ENCODE measurements around the gene THADA. TPM values are rescaled to one million over a fixed set of nuclear protein-coding genes. Genes with fewer than 3 reads are reported as not detected.

Gene THADA
- total RNA-seq, 2 donors from 2014 or later = 41.1 to 54.3 TPM

DNA sequence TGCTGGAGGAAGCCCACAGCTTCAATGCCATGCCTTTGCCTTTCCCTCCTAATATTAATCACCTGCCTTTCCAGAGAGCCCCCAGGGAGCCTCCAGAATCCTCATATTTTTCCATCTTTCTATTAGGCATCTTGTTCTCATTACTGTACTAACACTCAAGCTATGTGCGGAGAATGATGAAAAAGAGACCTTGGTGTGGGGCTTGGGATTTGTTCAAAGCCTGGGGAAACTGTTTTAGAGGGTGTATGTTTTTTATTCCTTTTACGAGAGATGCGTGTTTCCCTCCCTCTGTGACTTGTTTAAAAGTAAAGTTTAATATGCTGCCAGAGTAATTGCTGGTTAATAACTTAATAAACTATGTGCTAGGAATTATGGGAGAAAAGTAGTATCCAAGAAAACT lies 267.0 kb downstream of the THADA start:
- WGBS = 47% methylated on average over 3 of the region's 3 CpGs
- H3K4me1 ChIP-seq (replicated peaks) = peaks cover 13% of the 10 kb centered on the region

DNA sequence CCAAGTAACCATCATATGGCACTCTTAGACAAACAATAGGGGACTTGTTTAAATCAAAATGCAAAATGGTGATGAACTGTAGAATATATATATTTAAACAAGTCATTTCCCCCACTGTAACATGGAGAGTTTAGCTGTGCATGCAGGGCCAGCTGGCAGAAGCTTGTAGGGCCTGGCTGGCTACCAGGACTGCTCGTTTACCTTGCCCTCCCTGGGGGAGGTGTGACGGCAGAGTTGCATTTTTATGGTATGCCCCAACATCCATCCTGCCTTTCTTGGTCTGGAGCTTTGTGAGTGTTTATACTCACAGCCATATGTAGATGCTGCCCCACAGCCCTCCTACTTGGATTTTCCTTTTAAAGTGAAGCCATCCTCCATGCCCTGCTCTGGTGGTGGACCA lies 267.7 kb downstream of the THADA start:
- peaks cover 13% of the 10 kb centered on the region for H3K4me1 ChIP-seq (replicated peaks)
- intact Hi-C loops (cut with DNase I) = no loop called here
- WGBS = 16% methylated on average over 2 of the region's 2 CpGs
- no peaks in the 10 kb centered on the region for H3K27me3 ChIP-seq (replicated peaks; ENCODE audit: insufficient read depth)
- H3K9me3 ChIP-seq = no peaks in the 10 kb centered on the region
- H3K4me3 ChIP-seq = no peak overlapping the region
- peak; percentile 12 for TF ChIP-seq POLR2AphosphoS5 (IDR thresholded peaks at IDR 0.05)
- TF ChIP-seq, protein P1, sequence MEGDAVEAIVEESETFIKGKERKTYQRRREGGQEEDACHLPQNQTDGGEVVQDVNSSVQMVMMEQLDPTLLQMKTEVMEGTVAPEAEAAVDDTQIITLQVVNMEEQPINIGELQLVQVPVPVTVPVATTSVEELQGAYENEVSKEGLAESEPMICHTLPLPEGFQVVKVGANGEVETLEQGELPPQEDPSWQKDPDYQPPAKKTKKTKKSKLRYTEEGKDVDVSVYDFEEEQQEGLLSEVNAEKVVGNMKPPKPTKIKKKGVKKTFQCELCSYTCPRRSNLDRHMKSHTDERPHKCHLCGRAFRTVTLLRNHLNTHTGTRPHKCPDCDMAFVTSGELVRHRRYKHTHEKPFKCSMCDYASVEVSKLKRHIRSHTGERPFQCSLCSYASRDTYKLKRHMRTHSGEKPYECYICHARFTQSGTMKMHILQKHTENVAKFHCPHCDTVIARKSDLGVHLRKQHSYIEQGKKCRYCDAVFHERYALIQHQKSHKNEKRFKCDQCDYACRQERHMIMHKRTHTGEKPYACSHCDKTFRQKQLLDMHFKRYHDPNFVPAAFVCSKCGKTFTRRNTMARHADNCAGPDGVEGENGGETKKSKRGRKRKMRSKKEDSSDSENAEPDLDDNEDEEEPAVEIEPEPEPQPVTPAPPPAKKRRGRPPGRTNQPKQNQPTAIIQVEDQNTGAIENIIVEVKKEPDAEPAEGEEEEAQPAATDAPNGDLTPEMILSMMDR (IDR thresholded peaks at IDR 0.05) = no peak
- DNase-seq (ENCODE audit: low spot score) = no peak
- no peaks in the 10 kb centered on the region for H3K36me3 ChIP-seq
- H3K27ac ChIP-seq = peak overlapping the region; percentile 41 to 44

More for the DNA sequence above, 267.0 kb downstream of the THADA start:
- no peak for DNase-seq (ENCODE audit: low spot score)
- no peaks in the 10 kb centered on the region for H3K36me3 ChIP-seq
- peak overlapping the region; percentile 41 to 44 for H3K27ac ChIP-seq
- intact Hi-C loops (cut with DNase I) = no loop called here
- no peaks in the 10 kb centered on the region for H3K9me3 ChIP-seq
- H3K4me3 ChIP-seq = no peak overlapping the region
- TF ChIP-seq POLR2AphosphoS5 (IDR thresholded peaks at IDR 0.05) = no peak
- TF ChIP-seq POLR2A (IDR thresholded peaks at IDR 0.05) = no peak
- no peaks in the 10 kb centered on the region for H3K27me3 ChIP-seq (replicated peaks; ENCODE audit: insufficient read depth)

DNA sequence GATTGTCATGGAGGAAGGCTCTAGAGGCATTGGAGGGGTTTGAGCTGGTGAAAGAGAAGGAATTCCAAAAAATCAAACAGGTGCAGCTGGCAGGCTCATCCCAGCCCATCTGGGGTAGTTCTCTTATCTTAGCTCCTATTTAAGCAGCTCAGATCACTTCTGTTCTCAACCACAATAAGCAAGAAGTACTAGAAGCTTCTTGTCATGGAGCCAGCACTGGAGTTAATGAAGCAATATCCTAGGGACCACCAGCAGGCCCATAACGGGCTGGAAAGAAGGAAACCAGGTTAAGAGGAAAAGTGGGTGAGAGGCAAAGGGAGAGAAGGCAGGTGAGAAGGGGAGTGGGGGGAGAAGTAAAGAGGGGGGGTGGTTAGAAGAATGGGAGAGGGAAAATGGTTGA lies 268.7 kb downstream of the THADA start:
- TF ChIP-seq, protein P1 (IDR thresholded peaks at IDR 0.05) = no peak
- TF ChIP-seq POLR2AphosphoS5 (IDR thresholded peaks at IDR 0.05) (no peak), POLR2A (IDR thresholded peaks at IDR 0.05) (no peak)
- no peaks in the 10 kb centered on the region for H3K27me3 ChIP-seq (replicated peaks; ENCODE audit: insufficient read depth)
- H3K9me3 ChIP-seq = no peaks in the 10 kb centered on the region
- H3K4me1 ChIP-seq (replicated peaks) = peaks cover 13% of the 10 kb centered on the region
- no peaks in the 10 kb centered on the region for H3K36me3 ChIP-seq
- DNase-seq (ENCODE audit: low spot score) = no peak
- peak overlapping the region in 1 of 2 donors; percentile 41 for H3K27ac ChIP-seq
- WGBS = 53% methylated on average over 1 of the region's 1 CpG
- intact Hi-C loops (cut with DNase I) = no loop called here
- H3K4me3 ChIP-seq = no peak overlapping the region

DNA sequence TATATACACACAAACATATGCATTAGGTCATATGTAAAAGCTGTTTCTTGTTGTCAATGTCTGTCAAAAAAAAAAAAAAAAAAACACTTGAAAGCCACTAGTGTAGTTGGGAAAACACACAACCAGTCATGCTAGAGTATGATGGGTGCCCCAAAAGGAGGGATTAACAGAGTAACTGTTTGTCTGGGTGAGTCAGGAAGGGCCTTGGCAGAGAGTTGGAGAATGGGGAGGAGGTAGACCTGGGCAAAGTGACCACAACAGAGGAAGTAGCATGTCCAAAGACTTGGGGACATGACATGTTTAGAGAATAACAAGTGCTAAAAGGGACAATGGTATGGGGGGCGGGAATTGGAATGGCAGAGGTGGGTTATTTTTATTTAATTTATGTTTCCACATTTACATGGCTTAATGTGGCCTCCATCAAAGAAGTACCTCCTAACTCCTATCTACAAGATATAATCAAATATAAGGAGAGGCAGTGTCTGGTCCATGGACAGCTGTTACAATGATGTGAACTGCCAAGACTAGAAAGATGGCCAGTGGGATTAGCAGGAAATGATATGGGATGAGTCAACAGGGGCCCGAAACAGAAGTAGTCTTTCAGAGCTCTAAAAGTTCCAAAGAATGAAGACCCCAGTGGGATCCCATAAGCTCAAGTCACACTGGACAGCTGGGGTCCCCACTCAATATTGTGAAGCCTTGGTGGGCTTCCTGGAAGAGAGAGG lies 269.6 kb downstream of the THADA start:
- intact Hi-C loops (cut with DNase I) = no loop called here
- Histone ChIP-seq H3K9me3 (no peaks in the 10 kb centered on the region), H3K36me3 (no peaks in the 10 kb centered on the region), H3K27me3 (replicated peaks; ENCODE audit: insufficient read depth) (no peaks in the 10 kb centered on the region), H3K4me3 (no peak overlapping the region), H3K27ac (no peak overlapping the region), H3K4me1 (replicated peaks) (peaks cover 13% of the 10 kb centered on the region)
- 89% methylated on average over 2 of the region's 2 CpGs for WGBS
- no peak for DNase-seq (ENCODE audit: low spot score)
- no peak for TF ChIP-seq POLR2AphosphoS5 (IDR thresholded peaks at IDR 0.05)
- no peak for TF ChIP-seq POLR2A (IDR thresholded peaks at IDR 0.05)
- TF ChIP-seq, protein P1 (IDR thresholded peaks at IDR 0.05) = no peak

DNA sequence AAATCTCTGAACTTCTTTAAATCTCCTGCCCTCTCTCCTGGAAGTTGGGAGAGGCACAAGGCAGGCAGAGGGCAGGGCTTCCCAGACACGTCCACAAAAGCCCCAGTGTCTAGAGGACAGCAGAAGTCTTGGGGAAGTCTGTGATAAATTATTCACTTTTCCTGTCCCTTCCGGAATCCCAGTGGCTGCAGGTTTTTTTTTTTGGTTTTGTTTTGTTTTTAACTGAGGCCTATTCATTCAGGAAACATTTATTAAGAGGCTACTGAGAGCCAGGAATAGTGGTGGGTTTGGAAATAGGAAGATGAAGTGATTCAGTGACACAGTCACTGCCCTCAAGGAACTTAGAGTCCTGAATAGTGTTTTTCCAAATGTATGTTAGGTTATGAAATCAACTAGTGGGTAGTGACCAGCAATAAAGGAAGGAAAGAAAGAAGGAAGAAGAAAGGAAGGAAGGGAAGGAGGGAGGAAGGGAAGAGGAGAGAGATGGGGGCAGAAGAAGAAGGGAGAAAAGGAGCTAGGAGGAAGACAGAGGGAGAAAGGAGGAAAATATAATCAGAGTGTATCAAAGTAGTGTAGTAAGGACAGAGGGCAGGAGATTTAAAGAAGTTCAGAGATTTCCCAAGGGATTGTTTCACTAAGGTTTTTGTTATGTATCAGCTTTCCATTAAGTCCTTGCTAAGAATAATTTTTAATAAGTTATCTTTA lies 270.6 kb downstream of the THADA start:
- 49% methylated on average over 2 of the region's 2 CpGs for WGBS
- TF ChIP-seq, protein P1 (IDR thresholded peaks at IDR 0.05) = no peak
- TF ChIP-seq POLR2AphosphoS5 (IDR thresholded peaks at IDR 0.05) (no peak), POLR2A (IDR thresholded peaks at IDR 0.05) (no peak)
- no peak for DNase-seq (ENCODE audit: low spot score)
- peaks cover 13% of the 10 kb centered on the region for H3K4me1 ChIP-seq (replicated peaks)
- no peaks in the 10 kb centered on the region for H3K36me3 ChIP-seq
- no peaks in the 10 kb centered on the region for H3K27me3 ChIP-seq (replicated peaks; ENCODE audit: insufficient read depth)
- no peaks in the 10 kb centered on the region for H3K9me3 ChIP-seq
- H3K4me3 ChIP-seq = no peak overlapping the region
- intact Hi-C loops (cut with DNase I) = no loop called here
- peak overlapping the region; percentile 36 to 50 for H3K27ac ChIP-seq
